Prostate gland (tissue), 2 donors: Measurements from ENCODE around the gene MT1B.

Source experiments
- CTCF ChIP-seq, 4 experiments: fragments of 200-600 bp in 2 of 4; fragments of 450-650 bp in 2 of 4; sonication (generic) in 2 of 4; IDR thresholded peaks; 1 replicate in 3 of 4; 2 replicates in 1 of 4; pipeline ENCODE4 v1.5.1; 2016 to 2019; ENCODE audit warnings: antibody characterized with exemption in 4 of 4, mild to moderate bottlenecking in 2 of 4, moderate library complexity in 2 of 4
- POLR2A ChIP-seq: fragments of 450-650 bp; IDR thresholded peaks from one replicate; pipeline ENCODE4 v1.6.1; 2016; ENCODE audit warnings: antibody characterized with exemption, mild to moderate bottlenecking
- POLR2AphosphoS5 ChIP-seq: sonication (generic); formaldehyde crosslinking; IDR thresholded peaks from one replicate; pipeline ENCODE4 v1.6.1; 2017; ENCODE audit warnings: antibody characterized with exemption

GRCh38 chr16:56677474-56677873 is 25.8 kb downstream of the MT1B start:
- TF ChIP-seq CTCF (IDR thresholded peaks at IDR 0.05) (no peak), POLR2A (no peak), POLR2AphosphoS5 (no peak)
